Activated T-cell treated with anti-CD3 and anti-CD28 coated beads, Interleukin-2, amount 50 U/mL, for 72 hours (primary cell): ENCODE measurements around the gene MREG. TPM values are rescaled to one million over a fixed set of nuclear protein-coding genes. Genes with fewer than 3 reads are reported as not detected.

Experiments
- ATAC-seq, 2 donors: fragments of 150-1000 bp; cut with Tn5 transposase; replicated peaks in 1 of 2; 2 replicates each; pipeline ENCODE4 v1.10.0; 2021; ENCODE audit warnings: moderate library complexity in 2 of 2, mild to moderate bottlenecking in 1 of 2
- DNase-seq, 2 donors: peaks; one replicate each; pipeline ENCODE4 v3.0.0; 2021 to 2022; ENCODE audit warnings: mixed read lengths in 1 of 2
- H3K27ac Mint-ChIP-seq: one replicate; pipeline ENCODE4 v1.8.0; 2022; ENCODE audit warnings: mild to moderate bottlenecking, moderate library complexity, mixed read lengths
- H3K27me3 Mint-ChIP-seq: one replicate; pipeline ENCODE4 v1.8.0; 2022; ENCODE audit warnings: low read depth, mixed read lengths
- H3K36me3 Mint-ChIP-seq, 2 donors: one replicate each; pipeline ENCODE4 v1.8.0; 2022; ENCODE audit warnings: mixed read lengths in 2 of 2, mild to moderate bottlenecking in 1 of 2; ENCODE audit not compliant: insufficient read depth in 2 of 2
- H3K4me1 Mint-ChIP-seq: one replicate; pipeline ENCODE4 v1.8.0; 2022; ENCODE audit warnings: low read depth, mixed read lengths
- H3K4me3 Mint-ChIP-seq, 2 donors: one replicate each; pipeline ENCODE4 v1.8.0; 2022; ENCODE audit warnings: mild to moderate bottlenecking in 2 of 2, mixed read lengths in 2 of 2, moderate library complexity in 2 of 2
- H3K9me3 Mint-ChIP-seq, 2 donors: one replicate each; pipeline ENCODE4 v1.8.0; 2022; ENCODE audit warnings: mixed read lengths in 2 of 2
- total RNA-seq, 2 donors: library from RNA; stranded (reverse); gene quantifications; one replicate each; pipeline ENCODE4 v1.2.3, GENCODE V29; 2022

The MREG gene
- total RNA-seq, 2 donors from 2014 or later, result 9.0 to 10.8 TPM

DNA sequence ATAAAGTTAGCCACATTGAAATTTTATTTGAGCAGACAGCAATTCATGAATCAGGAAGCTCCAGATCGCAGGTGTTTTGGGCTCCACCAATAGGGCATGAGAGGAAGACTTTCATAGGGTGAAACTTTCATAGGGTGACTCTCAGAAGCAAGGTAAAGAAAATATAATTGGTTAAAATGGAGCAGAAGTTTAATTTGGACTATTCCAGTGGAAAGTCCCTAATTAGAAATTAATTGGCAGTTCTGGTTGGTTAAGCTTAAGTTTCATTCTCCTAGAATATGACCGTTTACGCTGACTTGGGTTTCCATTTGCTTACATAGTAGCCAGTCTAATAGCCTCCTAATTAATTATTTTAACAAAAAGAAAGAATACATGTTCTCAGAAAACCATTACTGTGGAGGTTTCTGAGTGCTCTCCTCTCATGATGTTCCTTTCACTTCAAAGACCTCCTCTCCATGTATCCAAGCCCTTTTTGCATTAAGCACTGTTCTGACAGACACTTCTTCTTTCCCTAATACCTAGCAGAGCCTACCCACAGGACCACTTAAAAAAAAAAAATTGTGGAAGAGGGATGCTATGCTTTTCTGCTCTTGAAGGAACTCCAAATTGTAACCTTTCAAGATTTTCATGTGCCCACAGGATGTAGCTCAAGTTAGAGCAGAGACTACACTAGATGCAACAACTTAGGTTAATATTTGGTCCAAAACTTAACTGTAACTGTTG lies 99.1 kb downstream of the MREG start:
- Mint-ChIP-seq H3K27me3 (peaks cover 35% of the 10 kb centered on the region), H3K36me3 (no peaks in the 10 kb centered on the region), H3K4me3 (no peak overlapping the region), H3K9me3 (no peaks in the 10 kb centered on the region), H3K4me1 (peaks cover 14% of the 10 kb centered on the region), H3K27ac (no peak overlapping the region)
- DNase-seq (no peak), ATAC-seq (no peak)

DNA sequence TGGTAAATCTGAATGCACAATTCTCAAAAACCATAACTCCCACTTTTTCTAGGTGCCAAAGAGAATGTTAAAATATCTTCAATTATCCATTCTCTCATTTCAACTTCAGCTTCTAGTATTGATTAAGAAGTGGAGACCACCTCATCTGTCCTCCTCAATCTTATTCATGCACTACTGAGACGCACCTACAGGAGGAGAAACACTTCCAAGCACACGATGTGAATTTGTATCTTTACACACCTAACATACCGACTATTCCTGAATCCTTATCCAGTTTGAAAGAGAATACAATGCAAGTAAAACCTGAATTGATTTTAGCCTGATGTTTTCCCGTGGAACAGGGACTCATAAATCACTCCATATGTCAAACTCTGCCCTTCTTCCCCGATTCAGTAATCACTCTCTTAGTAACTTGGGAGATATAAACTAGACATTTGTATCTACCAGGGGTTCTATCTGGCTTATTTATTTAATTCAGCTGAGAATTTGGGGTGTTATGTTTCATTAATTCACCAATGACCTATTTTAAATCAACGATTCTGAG lies 101.0 kb downstream of the MREG start:
- peaks cover 37% of the 10 kb centered on the region for H3K27me3 Mint-ChIP-seq
- no peak for ATAC-seq

DNA sequence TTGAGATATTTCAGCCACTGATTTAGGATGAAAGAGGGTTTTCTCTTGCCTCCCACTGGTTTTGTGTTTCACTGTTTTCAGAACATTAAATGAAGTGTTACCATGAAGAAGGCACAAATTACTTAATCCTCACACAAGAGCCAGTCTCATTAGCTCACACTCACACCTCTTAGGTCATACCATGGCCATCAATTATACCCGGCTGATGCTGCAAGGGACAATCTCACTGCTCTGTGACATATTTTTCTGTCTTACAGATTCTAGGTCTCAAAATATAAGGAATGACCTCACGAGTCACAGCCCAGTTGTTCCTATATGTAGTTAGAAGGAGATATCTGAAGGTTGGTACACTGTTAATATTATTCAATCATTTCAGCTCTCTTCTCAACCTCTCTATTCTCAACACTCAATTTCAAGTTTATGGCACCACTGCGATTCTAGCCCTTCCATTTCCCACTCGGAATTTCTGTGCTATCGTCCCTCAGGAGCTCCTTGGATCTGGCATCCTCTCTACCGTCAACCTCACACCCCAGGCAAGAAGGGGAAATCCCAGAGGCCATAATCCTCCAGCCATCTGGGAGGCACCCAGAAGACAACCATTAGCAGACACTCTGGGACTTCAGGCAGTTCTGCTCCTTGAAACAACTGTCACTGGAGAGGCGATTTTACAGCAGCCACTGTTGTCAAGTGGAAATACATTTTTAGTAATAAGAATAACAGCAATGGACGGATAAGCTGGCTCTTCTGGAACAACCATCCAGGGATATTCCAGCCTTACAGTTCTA lies 101.9 kb downstream of the MREG start:
- H3K36me3 Mint-ChIP-seq, result no peaks in the 10 kb centered on the region
- H3K27me3 Mint-ChIP-seq, result peaks cover 37% of the 10 kb centered on the region
- H3K27ac Mint-ChIP-seq, result no peak overlapping the region
- peaks cover 6% of the 10 kb centered on the region for H3K4me1 Mint-ChIP-seq
- no peaks in the 10 kb centered on the region for H3K9me3 Mint-ChIP-seq
- ATAC-seq (no peak), DNase-seq (no peak)
- no peak overlapping the region for H3K4me3 Mint-ChIP-seq

More for the DNA sequence above, 101.0 kb downstream of the MREG start:
- Mint-ChIP-seq H3K36me3 (no peaks in the 10 kb centered on the region), H3K27ac (no peak overlapping the region), H3K4me3 (no peak overlapping the region), H3K9me3 (no peaks in the 10 kb centered on the region), H3K4me1 (peaks cover 6% of the 10 kb centered on the region)
- DNase-seq, result no peak

DNA sequence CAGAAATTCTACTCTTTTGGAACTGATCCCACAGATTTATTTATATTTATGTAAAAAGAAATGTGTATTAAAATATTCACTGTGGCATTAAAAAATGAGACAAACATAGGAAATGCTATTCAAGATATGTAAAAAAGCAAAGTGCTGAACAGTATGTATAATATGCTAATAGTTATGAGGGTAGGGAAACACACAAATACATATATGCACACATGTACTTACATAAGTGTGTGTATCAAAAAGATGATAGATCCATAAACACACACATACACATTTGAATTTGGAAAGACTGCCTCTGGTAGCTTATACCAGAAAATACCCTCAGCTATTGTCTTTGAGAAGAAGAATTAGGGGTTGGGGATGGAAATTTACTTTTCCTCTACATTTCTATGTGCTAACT lies 103.2 kb downstream of the MREG start:
- Mint-ChIP-seq H3K27ac (no peak overlapping the region), H3K4me3 (no peak overlapping the region), H3K9me3 (no peaks in the 10 kb centered on the region), H3K4me1 (peaks cover 1% of the 10 kb centered on the region), H3K27me3 (peaks cover 33% of the 10 kb centered on the region), H3K36me3 (no peaks in the 10 kb centered on the region)
- DNase-seq (no peak), ATAC-seq (no peak)

DNA sequence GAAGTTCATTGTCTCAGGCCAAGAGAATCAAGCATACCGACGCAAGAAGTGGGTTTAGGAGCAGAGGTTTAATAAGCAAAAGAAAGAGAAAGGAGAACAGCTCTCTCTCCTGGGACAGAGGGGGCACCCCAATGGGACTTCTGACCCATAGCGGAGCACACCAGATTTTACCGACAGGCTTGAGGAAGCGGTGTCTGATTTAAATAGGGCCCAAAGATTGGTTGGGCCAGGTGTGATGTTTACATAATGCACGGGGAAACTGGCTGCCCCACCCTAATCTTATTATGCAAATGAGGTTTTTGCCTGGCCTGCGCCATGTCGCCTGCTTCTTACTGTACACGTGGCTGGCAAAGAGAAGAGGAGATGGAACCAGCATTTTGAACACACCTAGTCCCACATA lies 106.2 kb downstream of the MREG start:
- Mint-ChIP-seq H3K27me3 (peaks cover 30% of the 10 kb centered on the region), H3K4me1 (no peaks in the 10 kb centered on the region), H3K27ac (no peak overlapping the region)

DNA sequence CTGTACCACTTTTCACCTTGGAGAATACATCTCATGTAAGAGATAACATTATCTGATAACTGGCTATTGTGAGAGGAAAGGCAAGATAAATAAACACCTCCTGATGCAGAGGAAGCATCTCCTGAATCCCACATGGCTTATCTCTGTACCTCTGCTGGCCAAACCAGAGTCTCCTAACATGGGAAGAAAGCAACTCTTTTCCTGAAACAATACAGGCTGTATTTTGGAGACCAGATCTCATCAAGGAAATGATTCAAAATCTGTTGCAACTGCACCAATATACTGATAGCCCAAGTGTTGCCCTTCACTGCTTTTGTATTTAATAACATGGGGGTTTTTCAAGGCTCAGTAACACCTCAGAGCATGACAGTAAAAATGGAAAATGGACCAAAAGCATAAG lies 106.9 kb downstream of the MREG start:
- Mint-ChIP-seq H3K4me3 (no peak overlapping the region), H3K27me3 (peaks cover 30% of the 10 kb centered on the region), H3K36me3 (no peaks in the 10 kb centered on the region), H3K9me3 (no peaks in the 10 kb centered on the region), H3K4me1 (no peaks in the 10 kb centered on the region), H3K27ac (no peak overlapping the region)
- ATAC-seq (no peak), DNase-seq (no peak)

More for the DNA sequence above, 106.2 kb downstream of the MREG start:
- no peak for DNase-seq
- Mint-ChIP-seq H3K9me3 (no peaks in the 10 kb centered on the region), H3K36me3 (no peaks in the 10 kb centered on the region), H3K4me3 (no peak overlapping the region)
- ATAC-seq, result no peak

DNA sequence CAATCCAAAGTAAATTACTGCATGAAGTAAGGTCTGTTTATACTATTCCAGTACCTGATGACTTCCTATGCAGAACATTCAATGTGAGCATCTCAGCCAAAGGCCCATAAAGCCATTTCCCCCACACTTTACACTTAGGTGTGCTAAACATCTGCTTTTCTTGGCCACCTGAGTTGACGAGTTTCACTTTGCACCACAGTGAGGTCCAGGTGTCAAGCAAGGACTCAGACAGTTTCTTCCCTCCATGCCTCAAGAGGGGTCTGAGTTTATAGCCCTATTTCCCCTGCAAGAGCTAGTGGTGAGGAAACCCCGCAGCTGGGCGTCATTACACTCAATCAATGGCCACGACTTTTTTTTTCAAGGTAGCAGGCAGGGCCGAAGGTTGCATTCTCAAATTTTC lies 107.7 kb downstream of the MREG start:
- Mint-ChIP-seq H3K27me3 (peaks cover 33% of the 10 kb centered on the region), H3K4me1 (peaks cover 4% of the 10 kb centered on the region), H3K4me3 (no peak overlapping the region), H3K36me3 (no peaks in the 10 kb centered on the region), H3K9me3 (no peaks in the 10 kb centered on the region), H3K27ac (no peak overlapping the region)
- ATAC-seq, result no peak
- no peak for DNase-seq

DNA sequence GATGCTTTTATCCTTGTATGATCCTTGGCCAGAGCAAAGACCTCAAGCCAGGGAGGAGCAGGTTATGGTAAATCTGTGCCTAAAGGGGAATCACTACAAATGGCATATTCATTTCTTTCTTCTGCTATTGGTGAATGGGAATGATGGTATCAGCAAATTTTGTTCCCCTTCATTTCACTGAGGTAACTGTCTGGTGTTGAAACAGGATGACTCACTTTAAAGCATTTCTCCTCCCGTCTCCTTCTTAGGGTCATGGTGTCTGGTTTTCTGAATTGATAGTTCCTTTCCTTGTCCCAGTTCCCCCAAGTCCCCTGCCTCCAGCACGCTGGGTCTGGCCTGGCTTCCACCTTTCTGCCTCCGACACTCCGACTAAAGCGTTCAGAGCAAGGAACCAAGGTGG lies 109.2 kb downstream of the MREG start:
- Mint-ChIP-seq H3K4me1 (peaks cover 5% of the 10 kb centered on the region), H3K36me3 (no peaks in the 10 kb centered on the region), H3K4me3 (no peak overlapping the region), H3K9me3 (no peaks in the 10 kb centered on the region), H3K27ac (no peak overlapping the region), H3K27me3 (peaks cover 30% of the 10 kb centered on the region)
- no peak for DNase-seq
- ATAC-seq, result peak in 1 of 2 donors; percentile 41

DNA sequence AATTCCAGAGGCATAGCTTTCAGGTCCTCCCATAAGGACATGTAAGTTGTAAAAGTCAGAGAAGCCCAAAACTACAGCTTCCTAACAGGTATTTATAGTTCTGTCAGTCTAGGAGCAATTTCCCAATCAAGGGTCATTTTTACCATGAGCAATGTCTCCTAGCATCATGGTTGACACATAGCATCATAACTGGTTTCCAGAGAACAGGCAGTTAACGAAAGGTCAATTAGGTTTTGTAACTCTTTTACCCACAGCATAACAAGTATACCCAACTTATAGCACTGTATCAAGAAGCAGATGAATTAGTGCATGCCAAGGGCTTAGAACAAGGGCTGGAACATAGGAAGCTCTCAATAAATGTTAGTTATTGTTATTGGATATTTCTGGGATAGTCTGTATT lies 110.1 kb downstream of the MREG start:
- H3K4me1 Mint-ChIP-seq, result peaks cover 5% of the 10 kb centered on the region
- H3K27me3 Mint-ChIP-seq, result peaks cover 30% of the 10 kb centered on the region
- ATAC-seq (no peak), DNase-seq (no peak)
- no peak overlapping the region for H3K27ac Mint-ChIP-seq
- H3K4me3 Mint-ChIP-seq, result no peak overlapping the region
- H3K9me3 Mint-ChIP-seq, result no peaks in the 10 kb centered on the region
- H3K36me3 Mint-ChIP-seq, result no peaks in the 10 kb centered on the region

DNA sequence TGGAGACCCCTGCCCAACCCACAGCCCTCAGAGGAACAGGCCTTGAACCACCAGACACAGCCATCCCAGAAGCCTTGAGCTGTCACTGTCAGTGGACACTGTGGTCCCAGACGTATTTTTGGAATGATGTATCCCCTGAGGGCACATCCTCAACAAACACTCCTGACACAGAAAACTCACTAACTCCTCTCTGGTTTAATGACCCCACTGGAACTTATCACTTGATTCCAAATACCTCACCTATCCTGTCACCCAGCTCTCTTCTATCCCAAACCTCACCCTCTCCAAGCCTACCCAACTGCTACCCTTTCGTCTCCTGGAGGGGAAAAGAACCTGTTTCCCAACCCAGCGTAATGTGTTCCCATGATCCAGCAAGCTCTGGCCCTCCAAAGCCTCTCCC lies 111.6 kb downstream of the MREG start:
- Mint-ChIP-seq H3K27me3 (peaks cover 30% of the 10 kb centered on the region), H3K27ac (no peak overlapping the region), H3K9me3 (no peaks in the 10 kb centered on the region), H3K4me3 (no peak overlapping the region), H3K36me3 (no peaks in the 10 kb centered on the region), H3K4me1 (peaks cover 5% of the 10 kb centered on the region)
- ATAC-seq (no peak), DNase-seq (no peak)

DNA sequence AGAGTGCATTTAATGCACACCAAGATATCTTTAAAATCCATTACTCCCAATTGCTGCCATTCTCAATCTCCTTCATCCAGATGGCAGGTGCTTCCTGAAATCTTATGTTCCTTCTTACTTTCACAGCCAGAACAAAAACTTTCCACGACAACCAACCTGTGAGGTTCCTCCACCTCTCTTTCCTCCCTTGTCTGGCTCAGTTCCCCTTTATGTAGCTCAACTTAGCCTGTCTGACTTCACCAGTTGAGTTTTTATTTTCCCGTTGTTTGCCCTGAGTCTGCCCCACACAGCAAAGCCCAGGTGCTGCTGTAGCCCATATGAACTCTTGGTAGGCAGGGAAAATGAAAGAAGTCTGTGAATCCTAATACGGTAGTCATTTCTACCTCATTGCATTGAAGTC lies 112.5 kb downstream of the MREG start:
- Mint-ChIP-seq H3K27me3 (peaks cover 30% of the 10 kb centered on the region), H3K4me1 (peaks cover 5% of the 10 kb centered on the region), H3K4me3 (peak overlapping the region in 1 of 2 donors; percentile 5), H3K9me3 (no peaks in the 10 kb centered on the region), H3K36me3 (no peaks in the 10 kb centered on the region), H3K27ac (peak overlapping the region; percentile 0)
- DNase-seq (no peak), ATAC-seq (no peak)

DNA sequence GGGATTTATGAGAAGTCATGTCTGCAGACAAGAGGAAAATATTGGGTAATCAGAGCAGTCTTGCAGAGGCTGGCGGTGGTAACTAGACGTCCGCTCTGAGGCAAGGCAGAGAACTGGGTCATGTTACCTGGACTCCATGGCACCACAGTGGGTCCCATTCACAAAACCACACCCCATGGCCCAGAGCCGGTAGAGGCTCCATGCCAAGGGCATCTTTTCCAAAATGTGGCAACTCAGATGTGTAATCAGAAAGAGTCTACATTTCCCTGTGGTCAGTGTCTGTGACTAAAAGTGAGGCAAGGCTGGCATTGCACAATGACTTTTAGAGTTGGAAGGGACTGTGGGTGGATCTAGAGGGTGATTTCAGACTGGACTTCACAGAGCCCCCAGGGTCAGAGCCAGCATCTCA lies 113.1 kb downstream of the MREG start:
- H3K9me3 Mint-ChIP-seq, result no peaks in the 10 kb centered on the region
- ATAC-seq (no peak), DNase-seq (no peak)
- H3K4me1 Mint-ChIP-seq, result peaks cover 5% of the 10 kb centered on the region
- peaks cover 30% of the 10 kb centered on the region for H3K27me3 Mint-ChIP-seq
- no peaks in the 10 kb centered on the region for H3K36me3 Mint-ChIP-seq
- no peak overlapping the region for H3K27ac Mint-ChIP-seq
- no peak overlapping the region for H3K4me3 Mint-ChIP-seq
